DOHH2 (cell line): Measurements from ENCODE around the gene SMARCA2.

Experiments used
- H3F3A ChIP-seq: fragments of 200-600 bp; sonication (generic), shearing (Covaris generic); 2 replicates; pipeline ENCODE4 v1.6.0; 2016; ENCODE audit warnings: antibody characterized with exemption, mild to moderate bottlenecking; ENCODE audit not compliant: control insufficient read depth, insufficient read depth
- H3K27ac ChIP-seq: fragments of 200-600 bp; sonication (generic); 2 replicates; pipeline ENCODE4 v1.5.1; 2014; ENCODE audit warnings: low read depth, mild to moderate bottlenecking, low read length, moderate library complexity
- H3K27me3 ChIP-seq: fragments of 200-600 bp; sonication (generic); 2 replicates; pipeline ENCODE4 v1.6.1; 2014; ENCODE audit warnings: mild to moderate bottlenecking, low read length, mixed read lengths; ENCODE audit not compliant: control insufficient read depth
- H3K36me3 ChIP-seq: fragments of 200-600 bp; sonication (generic); 2 replicates; pipeline ENCODE4 v1.6.1; 2014; ENCODE audit warnings: mild to moderate bottlenecking, low read length, moderate library complexity, mixed read lengths; ENCODE audit not compliant: control insufficient read depth
- H3K4me1 ChIP-seq: fragments of 200-600 bp; sonication (generic); 2 replicates; pipeline ENCODE4 v1.6.1; 2014; ENCODE audit warnings: mild to moderate bottlenecking, low read length, mixed read lengths; ENCODE audit not compliant: control insufficient read depth
- H3K4me2 ChIP-seq: fragments of 200-600 bp; sonication (generic); 2 replicates; pipeline ENCODE4 v1.6.0; 2014; ENCODE audit warnings: mild to moderate bottlenecking, low read length, moderate library complexity
- H3K4me3 ChIP-seq: fragments of 200-600 bp; sonication (generic); 2 replicates; pipeline ENCODE4 v1.5.1; 2014; ENCODE audit warnings: mild to moderate bottlenecking, low read length, mixed read lengths
- H3K79me2 ChIP-seq: fragments of 200-600 bp; sonication (generic); 2 replicates; pipeline ENCODE4 v1.6.1; 2014; ENCODE audit warnings: mild to moderate bottlenecking, low read length, mixed read lengths; ENCODE audit not compliant: control insufficient read depth
- H3K9me2 ChIP-seq: fragments of 200-600 bp; sonication (generic); replicated peaks from 2 replicates; pipeline ENCODE4 v1.6.1; 2014; ENCODE audit warnings: mild to moderate bottlenecking, low read length, mixed read lengths; ENCODE audit not compliant: control insufficient read depth
- H3K9me3 ChIP-seq: fragments of 200-600 bp; sonication (generic); 2 replicates; pipeline ENCODE4 v1.6.1; 2014; ENCODE audit warnings: antibody characterized with exemption, low read length, mixed read lengths; ENCODE audit not compliant: control insufficient read depth, insufficient read depth
- H4K20me1 ChIP-seq: fragments of 200-600 bp; sonication (generic); 2 replicates; pipeline ENCODE4 v1.6.0; 2014; ENCODE audit warnings: low read depth, mild to moderate bottlenecking, antibody characterized with exemption, low read length, moderate library complexity; ENCODE audit not compliant: control insufficient read depth, insufficient read depth
- CTCF ChIP-seq: fragments of 200-600 bp; sonication (generic); IDR thresholded peaks from one replicate; pipeline ENCODE4 v1.5.1; 2014; ENCODE audit warnings: antibody characterized with exemption, mild to moderate bottlenecking, low read depth, low read length; ENCODE audit not compliant: poor library complexity, severe bottlenecking
- EZH2phosphoT487 ChIP-seq: fragments of 200-600 bp; sonication (generic); IDR thresholded peaks from 2 replicates; pipeline ENCODE4 v1.6.1; 2017; ENCODE audit warnings: borderline replicate concordance, mild to moderate bottlenecking, antibody characterized with exemption, low read length, moderate library complexity, mixed read lengths

SMARCA2 gene

GRCh38 chr9:1979741-1980367 is 35.3 kb upstream of the SMARCA2 start:
- Histone ChIP-seq H3K79me2 (no peaks in the 10 kb centered on the region), H3K4me3 (no peak overlapping the region), H3K9me3 (no peaks in the 10 kb centered on the region), H3K4me1 (no peaks in the 10 kb centered on the region), H3K4me2 (no peak overlapping the region), H3K27ac (no peak overlapping the region), H3K27me3 (no peaks in the 10 kb centered on the region), H3K9me2 (no peaks in the 10 kb centered on the region), H3F3A (no peaks in the 10 kb centered on the region), H4K20me1 (no peaks in the 10 kb centered on the region), H3K36me3 (no peaks in the 10 kb centered on the region)
- TF ChIP-seq CTCF (no peak), EZH2phosphoT487 (no peak)

GRCh38 chr9:1980387-1980786 is 34.8 kb upstream of the SMARCA2 start:
- no peak for TF ChIP-seq CTCF
- TF ChIP-seq EZH2phosphoT487: no peak
- Histone ChIP-seq H3K27me3 (no peaks in the 10 kb centered on the region), H3K9me2 (no peaks in the 10 kb centered on the region), H3K36me3 (no peaks in the 10 kb centered on the region), H4K20me1 (no peaks in the 10 kb centered on the region), H3K27ac (no peak overlapping the region), H3K4me3 (no peak overlapping the region), H3K4me1 (no peaks in the 10 kb centered on the region), H3K9me3 (no peaks in the 10 kb centered on the region), H3F3A (no peaks in the 10 kb centered on the region), H3K4me2 (no peak overlapping the region), H3K79me2 (no peaks in the 10 kb centered on the region)

- no peak for TF ChIP-seq CTCF
- TF ChIP-seq EZH2phosphoT487: no peak
These were observed 33.1 kb upstream of the SMARCA2 start for GRCh38 chr9:1982074-1982473.

More at GRCh38 chr9:1982074-1982473, 33.1 kb upstream of the SMARCA2 start:
- Histone ChIP-seq H3K27ac (no peak overlapping the region), H3K79me2 (no peaks in the 10 kb centered on the region), H3K4me3 (no peak overlapping the region), H3K4me2 (no peak overlapping the region), H4K20me1 (no peaks in the 10 kb centered on the region), H3K4me1 (no peaks in the 10 kb centered on the region), H3K9me3 (no peaks in the 10 kb centered on the region), H3F3A (no peaks in the 10 kb centered on the region), H3K27me3 (no peaks in the 10 kb centered on the region), H3K9me2 (no peaks in the 10 kb centered on the region), H3K36me3 (no peaks in the 10 kb centered on the region)
